Measurements from ENCODE around the gene PLIN1.

- TF ChIP-seq, protein P1, sequence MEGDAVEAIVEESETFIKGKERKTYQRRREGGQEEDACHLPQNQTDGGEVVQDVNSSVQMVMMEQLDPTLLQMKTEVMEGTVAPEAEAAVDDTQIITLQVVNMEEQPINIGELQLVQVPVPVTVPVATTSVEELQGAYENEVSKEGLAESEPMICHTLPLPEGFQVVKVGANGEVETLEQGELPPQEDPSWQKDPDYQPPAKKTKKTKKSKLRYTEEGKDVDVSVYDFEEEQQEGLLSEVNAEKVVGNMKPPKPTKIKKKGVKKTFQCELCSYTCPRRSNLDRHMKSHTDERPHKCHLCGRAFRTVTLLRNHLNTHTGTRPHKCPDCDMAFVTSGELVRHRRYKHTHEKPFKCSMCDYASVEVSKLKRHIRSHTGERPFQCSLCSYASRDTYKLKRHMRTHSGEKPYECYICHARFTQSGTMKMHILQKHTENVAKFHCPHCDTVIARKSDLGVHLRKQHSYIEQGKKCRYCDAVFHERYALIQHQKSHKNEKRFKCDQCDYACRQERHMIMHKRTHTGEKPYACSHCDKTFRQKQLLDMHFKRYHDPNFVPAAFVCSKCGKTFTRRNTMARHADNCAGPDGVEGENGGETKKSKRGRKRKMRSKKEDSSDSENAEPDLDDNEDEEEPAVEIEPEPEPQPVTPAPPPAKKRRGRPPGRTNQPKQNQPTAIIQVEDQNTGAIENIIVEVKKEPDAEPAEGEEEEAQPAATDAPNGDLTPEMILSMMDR (IDR thresholded peaks at IDR 0.05 in 8 of 11, conservative IDR thresholded peaks at IDR 0.05 in 3 of 11) = no peak
- no peak for TF ChIP-seq POLR2A (IDR thresholded peaks at IDR 0.05)
Measured at GRCh38 chr15:89621547-89621946, 57.6 kb downstream of the PLIN1 start.
